Activated CD4-positive, alpha-beta T cell treated with anti-CD3 and anti-CD28 coated beads, Interleukin-2, Interleukin-6, amounts not matched to agents 100 ng/mL and 50 ng/mL, durations not matched to agents 16 hours and 8 hours (primary cell): ENCODE data around the gene LYST.
"Not testable (repeated sequence)": the region's sequence is repeated elsewhere in the genome, so short reads cannot be mapped to it uniquely, and the experiment has no call there.

Experiments used
- DNase-seq: peaks from one replicate; pipeline ENCODE4 v3.0.0-alpha.2; 2020

The LYST gene

DNA sequence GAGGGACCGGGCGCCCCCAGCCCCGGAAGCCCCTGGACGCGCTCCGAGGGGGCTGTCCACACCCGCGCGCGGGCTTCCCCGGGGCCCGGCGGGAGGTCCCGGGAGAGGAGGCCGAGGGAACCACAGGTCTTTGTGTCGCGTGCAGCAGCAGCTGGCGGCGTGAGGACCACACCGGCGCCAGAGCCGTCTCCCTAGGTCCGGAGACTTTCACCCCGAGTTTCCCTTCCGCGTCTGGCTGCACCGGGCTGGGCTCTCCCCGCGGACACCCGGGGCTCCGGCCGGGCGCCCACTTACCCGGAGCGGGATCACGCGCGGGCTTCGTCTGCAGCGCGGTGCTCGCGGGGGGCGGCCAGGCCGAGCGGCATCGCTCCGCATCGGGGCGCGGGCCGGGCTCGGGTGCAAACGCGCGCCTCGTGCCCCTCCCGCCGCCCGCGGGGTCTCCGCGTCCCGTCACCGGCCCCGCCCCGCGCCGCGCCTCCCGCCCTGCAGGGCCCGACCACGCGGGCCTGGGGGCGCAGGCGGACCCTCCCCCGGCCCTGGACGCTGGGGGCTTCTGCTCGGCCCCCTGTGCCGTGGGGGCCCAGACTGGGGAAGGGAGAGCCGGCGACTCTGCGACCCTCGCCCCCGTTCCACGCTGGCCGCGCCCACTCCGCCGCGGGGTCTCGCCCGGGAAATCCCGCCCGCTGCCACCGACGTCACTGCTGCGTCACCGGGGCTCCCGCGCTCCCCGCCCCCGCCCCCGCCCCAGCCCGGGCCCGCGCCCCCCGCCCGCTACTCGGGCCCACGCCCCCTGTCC is 217.1 kb downstream of the LYST start, which contains the start of gene GNG4:
Gene GNG4 (minus strand): TSS at position 417 of the 796 bp plus-strand sequence. CDS start 65,946 bp downstream, outside the sequence.
- no peak for DNase-seq

DNA sequence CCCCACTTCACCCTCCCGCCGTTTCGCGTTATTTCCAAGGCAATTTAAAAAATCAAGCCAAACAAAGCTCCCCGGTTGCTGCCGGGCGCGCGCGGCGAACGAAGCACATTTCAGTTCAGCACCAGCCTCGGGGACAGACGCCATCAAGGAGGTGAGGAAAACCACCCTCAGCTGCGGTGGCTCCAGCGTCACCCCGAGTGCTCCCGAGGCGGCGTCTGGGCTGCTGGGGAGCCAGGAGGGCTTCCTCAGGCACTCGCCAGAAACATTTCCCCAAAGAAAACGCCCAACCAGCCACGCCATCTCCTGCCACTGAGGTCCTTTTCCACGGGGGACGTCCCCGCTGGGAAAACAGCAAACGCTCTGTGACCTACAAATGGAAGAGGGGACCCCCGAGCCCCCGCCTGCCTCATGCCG is 217.7 kb downstream of the LYST start:
- peak; percentile 53 for DNase-seq

DNA sequence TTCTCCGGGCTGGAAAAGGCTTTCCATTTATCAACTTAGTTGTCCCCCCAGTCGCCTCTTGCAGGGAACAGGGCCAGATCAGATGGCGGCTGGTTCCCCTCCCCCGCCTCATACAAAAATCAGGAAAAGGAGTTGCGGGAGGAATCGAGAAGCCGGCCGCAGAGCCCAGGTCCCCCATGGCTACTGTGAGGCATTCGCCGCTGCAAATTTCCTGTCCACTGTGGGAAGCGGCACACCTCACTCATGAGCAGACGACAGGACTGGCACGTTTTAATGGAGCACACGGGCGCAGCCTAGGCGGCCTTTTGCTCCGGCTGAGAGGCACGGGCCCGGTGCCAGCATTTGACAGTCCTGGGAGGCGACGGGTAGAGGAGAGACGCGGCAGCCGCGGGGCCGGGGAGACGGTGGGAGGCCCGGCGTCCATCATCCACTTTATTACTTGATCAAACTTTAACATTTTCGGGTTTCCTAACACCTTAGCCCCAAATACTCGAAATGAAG is 218.2 kb downstream of the LYST start:
- no peak for DNase-seq

DNA sequence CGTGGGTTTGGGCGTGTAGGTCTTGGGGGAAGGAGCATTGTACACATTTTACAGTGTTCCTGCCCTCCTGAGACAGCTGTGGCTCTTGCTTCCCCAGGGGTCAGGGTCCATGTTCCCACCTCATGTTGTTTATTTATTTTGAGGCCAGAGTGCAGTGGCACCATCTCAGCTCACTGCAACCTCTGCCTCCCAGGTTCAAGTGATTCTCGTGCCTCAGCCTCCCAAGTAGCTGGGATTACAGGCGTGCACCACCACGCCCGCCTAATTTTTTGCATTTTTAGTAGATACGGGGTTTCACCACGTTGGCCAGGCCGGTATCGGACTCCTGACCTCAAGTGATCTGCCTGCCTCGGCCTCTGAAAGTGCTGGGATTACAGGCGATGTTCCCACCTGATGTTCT is 219.2 kb downstream of the LYST start:
- DNase-seq = not testable (repeated sequence)

DNA sequence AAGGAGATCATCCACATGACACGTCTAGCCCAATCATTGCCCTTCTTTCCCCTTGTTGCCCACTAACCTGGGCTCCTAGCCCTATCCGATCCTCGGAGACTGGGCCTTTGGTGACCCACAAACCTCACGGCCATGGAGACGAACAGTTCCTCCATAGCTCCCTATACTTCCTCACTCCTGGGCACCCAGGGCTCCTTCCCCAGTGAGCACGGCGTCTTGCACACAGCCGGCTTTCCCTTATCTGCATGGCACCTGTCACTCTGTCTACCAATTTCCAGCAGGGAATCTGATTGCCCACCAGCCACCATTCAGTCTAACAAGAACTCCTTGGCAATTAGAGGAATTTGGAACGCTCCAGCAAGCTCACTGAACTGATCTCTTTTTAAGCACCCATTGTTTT is 220.2 kb downstream of the LYST start:
- DNase-seq = no peak

DNA sequence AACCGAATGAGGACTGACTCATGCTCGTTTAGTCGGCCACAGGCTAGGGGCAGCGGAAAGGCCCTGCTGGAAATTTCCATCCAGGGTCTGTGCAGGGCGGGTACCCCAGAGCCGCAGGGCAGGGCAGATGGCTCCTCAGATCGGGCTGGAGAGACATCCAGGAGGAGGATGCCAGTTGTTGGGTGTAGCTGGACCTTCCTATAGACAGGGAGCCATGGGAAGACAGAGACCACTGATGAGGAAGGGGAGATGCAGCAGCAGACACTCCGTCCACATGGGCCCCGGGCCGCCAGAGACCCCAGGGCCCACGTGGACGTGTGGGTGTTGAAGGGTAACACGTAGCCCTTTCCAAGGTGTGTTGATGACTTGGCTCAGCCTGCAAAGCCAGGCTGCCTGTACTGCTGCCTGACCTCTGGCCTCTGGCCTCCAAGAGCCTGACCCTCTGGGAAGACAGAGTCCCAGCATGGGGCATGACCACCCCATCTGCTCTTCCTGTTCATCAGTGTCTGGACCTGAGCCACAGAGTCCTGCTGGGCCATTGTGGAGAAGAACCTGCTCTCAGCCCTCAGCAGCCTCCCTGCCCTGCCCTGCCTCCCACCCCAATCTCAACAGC is 221.9 kb downstream of the LYST start:
- no peak for DNase-seq

DNA sequence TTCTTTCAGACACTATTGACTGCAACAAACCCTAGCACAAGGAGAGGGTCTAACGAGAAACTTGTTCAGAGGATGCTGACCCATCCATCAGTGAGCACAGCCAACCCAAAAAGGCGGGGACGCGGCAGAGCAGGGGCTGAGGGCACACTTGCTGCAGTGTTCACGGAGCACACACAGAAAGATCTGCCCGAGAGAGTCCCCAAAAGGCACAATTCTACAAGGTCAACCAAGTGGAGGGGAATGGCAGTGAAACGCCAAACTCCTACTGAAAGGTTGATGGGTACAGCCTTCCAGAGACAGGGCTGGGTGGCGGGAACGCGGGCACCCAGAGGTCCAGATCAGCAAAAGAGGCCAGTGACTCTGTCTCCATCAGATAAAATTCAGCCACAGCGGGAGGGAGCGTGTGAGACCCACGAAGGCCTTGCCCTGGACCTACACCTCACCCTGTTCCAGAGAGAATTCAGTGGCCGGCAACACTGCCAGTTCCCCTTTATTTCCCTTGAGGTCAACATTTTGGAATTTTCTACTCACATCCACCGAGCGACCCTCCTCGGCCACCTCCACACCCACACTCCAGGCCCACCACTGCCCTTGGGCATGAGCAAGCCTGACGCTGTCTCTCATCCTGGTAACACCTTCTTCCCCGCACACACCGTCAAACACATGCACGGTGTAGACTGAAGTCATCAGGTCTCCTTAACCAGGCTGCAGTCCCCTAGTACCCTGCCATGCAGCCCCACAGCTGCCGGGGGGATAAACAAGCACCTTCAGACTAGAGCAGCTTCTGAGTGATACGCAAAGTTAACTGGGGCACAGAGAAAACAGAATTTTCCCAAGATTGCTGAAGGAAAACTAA is 222.6 kb downstream of the LYST start:
- no peak for DNase-seq

DNA sequence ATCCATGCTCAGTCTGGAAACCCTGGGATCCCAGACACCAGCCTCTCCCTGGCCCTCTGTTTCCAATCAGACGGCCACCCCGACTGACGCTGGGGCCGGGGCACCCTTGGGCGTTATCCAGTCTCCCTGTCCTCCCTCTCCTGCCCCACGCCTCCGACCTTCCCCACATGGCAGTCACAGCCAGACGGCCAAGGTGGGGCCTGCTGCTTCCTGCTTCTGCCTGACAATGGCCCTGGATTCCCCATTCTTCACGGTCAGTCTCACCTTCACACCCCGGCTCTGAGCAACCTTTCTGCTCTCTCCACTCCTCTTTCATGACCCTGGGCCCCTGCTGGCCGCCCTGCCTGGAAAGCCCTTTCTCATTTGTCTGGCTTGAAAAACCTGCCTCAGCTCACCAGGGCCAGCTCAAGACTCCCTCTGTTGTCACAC is 223.7 kb downstream of the LYST start:
- no peak for DNase-seq

DNA sequence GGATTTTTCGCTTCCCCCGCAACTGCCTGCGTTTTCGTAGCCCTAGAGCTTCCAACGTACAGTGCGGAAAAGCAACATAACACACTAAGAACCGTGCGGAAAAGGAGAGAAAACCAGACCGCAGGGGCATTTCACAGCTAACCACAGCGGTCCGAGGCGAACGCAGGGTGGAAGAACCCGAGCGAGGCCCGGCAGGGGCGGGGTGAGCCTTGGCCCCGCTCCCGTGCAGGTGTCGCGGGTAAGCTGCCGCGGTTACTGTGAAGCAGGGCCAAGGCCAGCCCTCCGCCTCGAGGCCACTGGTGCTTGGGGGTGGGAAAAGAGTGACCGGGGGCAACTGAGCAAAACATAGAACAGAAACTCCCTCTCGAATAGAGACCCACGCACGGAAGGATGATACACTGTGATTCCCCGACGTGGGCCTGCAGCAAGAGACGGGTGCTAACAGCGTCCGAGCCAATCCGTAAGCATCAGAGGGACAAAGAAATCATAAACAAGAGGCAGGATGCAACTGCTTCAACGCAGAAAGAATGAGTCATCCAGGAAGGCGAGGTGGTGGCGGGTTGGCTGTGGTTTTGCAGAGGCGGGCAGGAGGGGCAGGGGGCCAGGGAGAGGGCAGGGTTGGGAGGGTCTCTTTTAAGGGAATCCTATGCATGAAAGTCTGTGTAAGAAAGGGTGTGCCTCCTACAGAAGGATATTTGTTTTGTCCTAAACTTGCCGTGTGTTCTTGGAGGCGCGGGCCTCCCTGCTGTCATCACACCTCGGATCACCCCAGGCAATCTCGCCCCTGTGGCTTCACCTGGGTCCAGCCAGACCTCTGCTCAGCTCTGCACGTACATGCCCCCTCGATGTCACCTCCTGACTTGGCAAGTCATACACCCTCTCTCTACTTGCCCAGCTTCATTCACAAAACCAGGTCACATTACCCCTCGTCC is 224.4 kb downstream of the LYST start:
- DNase-seq = peak; percentile 81

DNA sequence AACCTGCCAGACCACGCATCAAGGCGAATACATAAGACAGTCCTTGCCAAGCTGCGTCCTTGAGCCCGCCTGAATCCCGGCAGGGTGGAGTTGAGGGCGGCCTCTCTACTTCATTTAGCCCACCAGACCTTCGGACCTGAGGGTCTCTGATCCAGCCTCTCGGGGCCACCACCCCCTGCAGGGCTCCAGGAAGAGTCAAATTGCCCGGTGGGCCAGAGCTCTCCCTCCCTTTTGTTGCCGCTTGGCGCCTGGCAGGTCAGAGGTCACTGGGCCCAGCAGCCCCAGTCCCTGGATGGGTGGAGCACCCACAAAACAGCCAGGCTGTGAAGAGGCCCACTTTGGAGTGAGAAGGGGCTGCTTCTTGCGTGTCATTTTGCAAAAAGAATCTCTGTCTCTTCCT is 226.1 kb downstream of the LYST start:
- no peak for DNase-seq

DNA sequence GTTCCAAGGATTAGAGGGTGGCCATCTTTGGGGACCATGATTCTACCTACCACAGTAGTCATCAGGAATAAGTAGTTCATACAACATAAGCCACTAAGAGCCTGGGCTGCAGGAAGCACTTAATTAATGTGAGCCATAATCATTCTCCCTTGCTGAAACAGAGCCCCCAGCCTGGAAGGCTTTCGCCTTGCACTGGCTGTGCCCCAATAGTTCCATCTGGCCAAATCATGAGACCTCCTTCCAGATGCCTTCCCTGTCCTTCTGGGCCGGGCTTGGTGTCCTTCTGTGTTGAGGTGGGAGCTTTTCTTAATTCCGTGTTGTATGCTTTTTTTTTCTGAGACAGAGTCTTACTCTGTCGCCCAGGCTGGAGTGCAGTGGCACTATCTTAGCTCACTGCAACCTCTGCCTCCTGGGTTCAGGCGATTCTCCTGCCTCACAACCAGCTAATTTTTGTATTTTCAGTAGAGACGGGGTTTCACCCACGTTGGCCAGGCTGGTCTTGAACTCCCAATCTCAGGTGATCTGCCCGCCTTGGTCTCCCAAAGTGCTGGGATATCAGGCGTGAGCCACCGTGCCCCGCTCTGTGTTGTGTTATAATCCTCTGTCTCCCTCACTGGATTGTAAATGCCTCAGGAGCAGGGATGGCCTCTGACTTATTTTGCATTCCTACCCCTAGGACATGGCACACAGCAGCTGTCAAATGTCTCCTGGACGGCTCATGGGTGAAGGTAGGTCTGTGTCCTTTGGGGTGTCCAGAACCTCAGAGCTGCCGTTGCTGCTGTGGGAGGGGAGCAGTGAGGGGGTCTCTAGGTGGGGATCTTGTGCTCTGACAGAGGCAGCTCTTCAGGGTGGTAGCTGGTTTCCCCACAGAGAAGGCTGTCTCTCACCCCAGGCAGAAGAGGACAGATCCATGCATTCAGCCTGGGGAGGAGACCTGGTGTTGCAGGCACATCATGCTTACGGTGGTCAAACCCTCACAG is 227.2 kb downstream of the LYST start:
- no peak for DNase-seq

DNA sequence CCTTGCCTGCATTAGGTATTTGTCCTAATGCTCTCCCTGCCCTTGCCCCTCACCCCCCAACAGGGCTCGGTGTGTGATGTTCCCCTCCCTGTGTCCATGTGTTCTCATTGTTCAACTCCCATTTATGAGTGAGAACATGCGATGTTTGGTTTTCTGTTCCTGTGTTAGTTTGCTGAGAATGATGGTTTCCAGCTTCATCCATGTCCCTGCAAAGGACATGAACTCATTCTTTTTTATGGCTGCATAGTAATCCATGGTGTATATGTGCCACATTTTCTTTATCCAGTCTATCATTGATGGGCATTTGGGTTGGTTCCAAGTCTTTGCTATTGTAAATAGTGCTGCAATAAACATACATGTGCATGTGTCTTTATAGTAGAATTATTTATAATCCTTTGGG is 228.1 kb downstream of the LYST start:
- DNase-seq = not testable (repeated sequence)

DNA sequence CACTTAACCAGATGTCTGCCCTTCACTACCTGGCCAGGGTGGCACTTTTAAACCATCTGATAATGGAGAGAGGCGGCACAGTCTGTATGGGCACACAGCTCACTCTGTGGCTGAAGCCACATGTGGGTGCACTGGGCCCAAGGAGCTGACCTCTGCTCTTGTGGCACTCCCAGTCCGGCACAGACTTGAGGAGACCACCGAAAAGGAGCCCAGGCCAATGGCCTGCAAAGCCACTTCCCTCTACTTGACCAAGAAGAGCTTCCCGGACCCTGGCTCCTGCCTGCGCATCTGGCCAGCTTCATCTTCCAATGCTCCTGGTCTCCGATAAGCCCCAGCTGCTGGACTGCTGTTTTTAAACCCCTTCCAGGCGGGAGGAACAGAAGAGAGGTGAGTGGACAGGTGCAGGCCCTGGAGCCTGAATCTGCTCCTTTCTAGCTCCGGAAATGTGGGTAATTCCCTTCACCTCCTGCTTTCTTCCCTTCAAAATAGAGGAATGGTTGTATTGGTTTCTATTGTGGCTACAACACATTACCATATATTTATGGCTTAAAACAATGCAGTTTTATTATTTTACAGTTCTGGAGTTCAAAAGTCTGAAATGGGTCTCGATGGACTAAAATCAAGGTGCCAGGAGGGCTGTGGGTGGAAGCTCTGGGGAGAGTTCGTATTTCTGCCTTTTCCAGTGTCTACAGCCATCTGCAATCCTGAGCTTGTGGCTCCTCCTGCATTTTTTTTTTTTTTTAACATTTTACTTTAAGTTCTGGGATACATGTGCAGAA is 228.8 kb downstream of the LYST start:
- DNase-seq = no peak

DNA sequence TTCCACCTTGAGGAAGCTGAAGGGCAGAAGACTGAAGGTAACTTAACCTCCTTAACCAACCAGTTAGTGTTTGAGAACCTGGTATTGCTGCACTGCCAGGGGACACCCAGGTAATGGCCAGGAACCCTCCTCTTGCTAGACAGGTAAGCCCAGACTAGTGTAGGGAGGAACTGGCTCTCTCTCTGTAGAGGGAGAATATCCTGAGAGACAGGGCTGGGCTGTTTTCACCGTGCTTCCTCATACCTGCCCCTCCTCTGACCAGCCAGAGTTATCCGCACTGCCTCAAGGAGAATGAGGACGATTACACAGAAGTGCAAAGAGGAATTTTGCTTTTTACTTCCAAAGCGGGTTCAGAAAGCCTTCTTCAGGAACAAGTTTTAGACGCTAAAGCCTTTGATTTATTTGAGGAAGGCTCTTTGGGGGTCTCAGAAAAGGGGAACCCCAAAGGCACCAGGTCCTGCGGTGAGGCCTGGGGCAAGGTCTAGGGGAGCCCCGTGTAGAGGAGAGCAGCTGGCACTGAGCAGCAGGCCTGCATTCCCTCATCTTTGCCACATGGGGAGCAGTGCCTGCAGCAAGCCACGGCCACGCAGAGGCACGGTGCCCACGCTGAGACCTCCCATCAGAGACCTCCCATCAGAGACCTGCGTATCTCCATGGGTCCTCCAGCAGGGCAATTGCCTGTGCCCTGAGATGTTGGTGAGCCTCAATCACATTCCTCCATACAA is 230.6 kb downstream of the LYST start:
- no peak for DNase-seq

DNA sequence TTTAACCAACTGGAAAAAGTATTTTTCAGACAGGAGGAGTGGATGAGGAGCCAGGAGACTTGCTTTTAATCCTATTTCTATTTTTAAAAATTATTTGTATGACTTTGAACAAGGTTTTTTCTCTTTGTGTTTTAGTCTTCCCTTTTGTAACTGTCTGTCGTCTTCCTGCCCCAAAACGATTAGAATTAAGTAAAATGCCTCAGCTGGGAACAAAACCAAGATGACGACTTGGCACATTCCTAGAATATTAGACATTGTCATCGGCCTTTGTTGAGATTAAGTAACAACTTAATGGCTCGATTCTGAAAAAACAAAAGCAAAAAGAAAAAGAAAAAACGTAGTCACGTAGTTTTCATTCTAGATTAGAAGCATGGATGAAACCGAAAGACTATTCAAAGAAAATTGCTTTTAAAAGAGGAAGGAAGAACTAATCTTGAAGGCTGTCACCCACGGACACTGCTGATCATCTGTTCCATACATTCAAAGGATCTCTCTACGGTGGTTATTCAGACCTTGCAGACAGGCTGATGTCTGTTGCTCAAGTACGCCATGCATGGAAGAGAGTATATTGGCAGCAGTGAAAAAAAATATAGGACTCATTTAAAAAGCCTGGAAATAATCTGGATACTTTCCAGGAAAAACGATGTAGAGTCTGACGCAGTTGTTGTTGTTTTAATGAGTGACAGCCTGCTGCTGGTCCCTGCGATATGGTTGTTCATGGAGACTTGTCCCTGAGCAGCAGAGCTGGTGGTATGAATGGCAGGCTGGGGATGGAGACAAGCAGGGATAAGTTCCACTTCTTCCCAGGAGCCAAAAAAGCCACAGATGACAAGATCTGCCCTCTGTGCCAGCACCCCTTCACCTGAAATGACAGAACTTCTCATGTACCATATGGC is 234.0 kb downstream of the LYST start:
- no peak for DNase-seq

DNA sequence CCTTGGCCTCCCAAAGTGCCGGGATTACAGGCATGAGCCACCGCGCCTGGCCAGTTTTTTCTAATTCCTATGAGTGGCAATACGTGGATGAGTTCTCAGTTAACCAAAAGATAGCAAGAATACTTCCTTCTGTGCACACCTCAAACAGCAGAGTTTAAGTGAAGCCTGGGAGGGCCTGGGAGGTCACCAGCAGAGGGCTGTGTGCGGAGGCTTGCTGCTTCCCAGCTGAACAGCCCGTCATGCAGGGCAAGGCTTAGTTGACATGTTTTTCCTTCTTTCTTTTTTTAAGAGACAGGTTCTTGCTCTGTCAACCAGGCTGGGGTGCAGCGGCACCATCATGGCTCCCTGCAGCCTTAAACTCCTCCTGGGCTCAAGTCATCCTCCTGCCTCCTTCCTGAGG is 234.9 kb downstream of the LYST start:
- no peak for DNase-seq

DNA sequence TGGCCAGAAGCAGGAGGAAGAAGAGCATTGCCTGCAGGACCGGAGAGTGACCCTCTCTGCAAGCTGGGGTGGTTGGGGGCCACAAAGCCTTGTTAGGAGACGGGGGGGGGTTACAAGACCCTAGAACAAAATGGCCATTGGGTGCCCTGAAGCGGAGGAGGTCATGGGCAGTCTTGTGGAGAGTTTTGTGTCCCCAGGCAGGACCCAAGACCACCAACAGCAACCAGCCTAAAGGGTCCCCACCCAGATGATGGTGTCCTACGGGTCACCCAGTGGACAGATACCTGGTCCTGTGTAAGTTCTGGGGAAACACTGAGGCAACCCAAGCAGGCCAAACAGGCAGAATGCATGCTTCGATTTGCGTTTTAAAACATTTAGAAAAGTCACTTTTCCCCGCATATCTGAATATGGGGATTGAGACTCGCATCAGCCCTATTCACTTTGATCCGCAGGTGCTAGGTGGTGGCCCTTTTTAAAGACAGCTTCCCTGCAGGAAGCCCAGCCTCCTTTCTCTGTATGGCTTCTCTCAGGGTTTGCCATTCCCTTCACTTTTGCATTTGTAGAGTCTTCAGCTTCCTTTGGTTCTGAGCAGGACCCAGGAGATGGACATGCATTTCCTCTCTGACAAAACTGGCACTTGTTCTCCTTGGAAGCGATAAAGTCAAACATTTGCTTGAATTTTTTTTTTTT is 238.2 kb downstream of the LYST start:
- DNase-seq = no peak

DNA sequence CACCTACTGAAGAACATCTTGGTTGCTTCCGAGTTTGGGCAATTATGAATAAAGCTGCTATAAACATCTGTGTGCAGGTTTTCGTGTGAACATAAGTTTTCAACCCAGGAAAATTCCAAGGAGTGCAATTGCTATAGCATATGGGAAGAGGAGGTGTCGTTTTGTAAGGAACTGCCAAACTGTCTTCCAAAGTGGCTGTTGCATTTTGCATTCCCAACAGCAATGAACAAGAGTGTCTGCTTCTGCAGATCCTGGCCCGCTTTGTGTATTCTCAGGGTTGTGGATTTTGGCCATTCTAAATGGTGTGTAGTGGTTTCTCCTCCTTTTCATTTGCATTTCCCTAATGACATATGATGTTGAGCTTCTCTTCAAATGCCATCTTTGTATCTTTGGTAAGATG is 240.9 kb downstream of the LYST start:
- DNase-seq = no peak
